ENCODE results near the gene RNF144A. TPM values are rescaled to one million over a fixed set of nuclear protein-coding genes. Genes with fewer than 3 reads are reported as not detected.

The RNF144A gene
- total RNA-seq, 1 experiment from 2014 or later: 13.0 TPM

GRCh38 chr2:6992794-6993228 lies 75.6 kb downstream of the RNF144A start:
- no peak for ATAC-seq
- Histone ChIP-seq H3K27ac (ENCODE audit: low read depth, low read length) (no peak overlapping the region), H3K4me1 (ENCODE audit: control insufficient read depth in 1 of 2, insufficient read depth in 2 of 2, low read length in 2 of 2) (no peaks in the 10 kb centered on the region), H3K36me3 (ENCODE audit: control insufficient read depth in 1 of 2, insufficient read depth in 2 of 2, low read length in 2 of 2) (no peaks in the 10 kb centered on the region), H3K9ac (ENCODE audit: low read length) (no peak overlapping the region), H3K4me3 (replicated peaks in 1 of 2; ENCODE audit: low read depth in 1 of 2, low read length in 2 of 2) (no peak overlapping the region), H3K9me3 (ENCODE audit: control insufficient read depth in 1 of 2, insufficient read depth in 1 of 2, low read depth in 1 of 2, low read length in 2 of 2) (no peaks in the 10 kb centered on the region), H4K20me1 (ENCODE audit: insufficient read depth) (no peaks in the 10 kb centered on the region), H3K79me2 (ENCODE audit: insufficient read depth, low read length) (no peaks in the 10 kb centered on the region), H3K9me2 (ENCODE audit: insufficient read depth) (no peaks in the 10 kb centered on the region), H3K4me2 (ENCODE audit: low read length) (no peak overlapping the region), H2AFZ (ENCODE audit: low read depth, low read length, poor library complexity, severe bottlenecking) (no peak overlapping the region), H3K27me3 (ENCODE audit: insufficient read depth, low read length) (no peaks in the 10 kb centered on the region)
- intact Hi-C loops (cut with micrococcal nuclease): no loop called here
- BruUV-seq (replicated peaks): no TSS peak
- ChIA-PET RAD21 (ENCODE audit: low non-redundant PET in 1 of 2, low total read pairs in 2 of 2, uncharacterized antibody in 2 of 2, unreplicated experiment in 2 of 2) (no interaction called here), CTCF (no interaction called here), POLR2A (no interaction called here)
- TF ChIP-seq SIN3A (IDR thresholded peaks at IDR 0.05; ENCODE audit: low read depth) (no peak), POLR2AphosphoS5 (IDR thresholded peaks at IDR 0.05; ENCODE audit: low read depth, low read length) (no peak), SRF (IDR thresholded peaks at IDR 0.05; ENCODE audit: low read depth) (no peak), CTCF (IDR thresholded peaks at IDR 0.05 in 2 of 3, conservative IDR thresholded peaks at IDR 0.05 in 1 of 3; ENCODE audit: borderline replicate concordance in 1 of 3, insufficient read depth in 1 of 3, low read depth in 2 of 3, low read length in 2 of 3) (no peak)
- no peak for DNase-seq (ENCODE audit: low read depth, low spot score)

DNA sequence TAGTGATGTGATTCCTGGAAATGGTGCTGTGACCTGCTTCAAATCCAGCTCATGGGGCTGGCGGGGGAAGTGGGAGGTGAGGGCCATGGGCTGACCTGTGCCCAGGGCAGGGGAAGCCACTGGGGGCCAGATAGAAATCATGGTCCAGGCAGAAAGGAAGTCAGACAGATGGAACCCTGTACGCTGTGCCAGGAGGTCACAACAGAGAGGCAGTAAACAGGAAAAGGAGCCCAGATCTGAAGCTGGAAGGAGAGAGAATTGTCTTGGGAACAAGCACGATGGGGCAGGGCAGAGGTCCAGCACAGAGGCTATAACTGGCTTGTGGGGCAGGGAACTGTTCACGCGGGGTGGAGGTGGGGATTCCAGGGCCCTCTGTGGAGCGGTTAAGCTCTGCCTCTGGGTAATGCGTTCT lies 76.0 kb downstream of the RNF144A start:
- RAD21 ChIA-PET (ENCODE audit: low non-redundant PET in 1 of 2, low total read pairs in 2 of 2, uncharacterized antibody in 2 of 2, unreplicated experiment in 2 of 2): no interaction called here
- no TSS peak for BruUV-seq (replicated peaks)
- intact Hi-C loops (cut with micrococcal nuclease): no loop called here

More for the DNA sequence above, 76.0 kb downstream of the RNF144A start:
- no peak overlapping the region for H3K4me2 ChIP-seq (ENCODE audit: low read length)
- H2AFZ ChIP-seq (ENCODE audit: low read depth, low read length, poor library complexity, severe bottlenecking): no peak overlapping the region
- TF ChIP-seq SP1 (IDR thresholded peaks at IDR 0.05; ENCODE audit: low read depth): no peak
- no peak for TF ChIP-seq FOSL1 (IDR thresholded peaks at IDR 0.05; ENCODE audit: low read depth)
- no peak for TF ChIP-seq SIN3A (IDR thresholded peaks at IDR 0.05; ENCODE audit: low read depth)
- TF ChIP-seq MAX (IDR thresholded peaks at IDR 0.05): no peak
- TF ChIP-seq, protein P1, sequence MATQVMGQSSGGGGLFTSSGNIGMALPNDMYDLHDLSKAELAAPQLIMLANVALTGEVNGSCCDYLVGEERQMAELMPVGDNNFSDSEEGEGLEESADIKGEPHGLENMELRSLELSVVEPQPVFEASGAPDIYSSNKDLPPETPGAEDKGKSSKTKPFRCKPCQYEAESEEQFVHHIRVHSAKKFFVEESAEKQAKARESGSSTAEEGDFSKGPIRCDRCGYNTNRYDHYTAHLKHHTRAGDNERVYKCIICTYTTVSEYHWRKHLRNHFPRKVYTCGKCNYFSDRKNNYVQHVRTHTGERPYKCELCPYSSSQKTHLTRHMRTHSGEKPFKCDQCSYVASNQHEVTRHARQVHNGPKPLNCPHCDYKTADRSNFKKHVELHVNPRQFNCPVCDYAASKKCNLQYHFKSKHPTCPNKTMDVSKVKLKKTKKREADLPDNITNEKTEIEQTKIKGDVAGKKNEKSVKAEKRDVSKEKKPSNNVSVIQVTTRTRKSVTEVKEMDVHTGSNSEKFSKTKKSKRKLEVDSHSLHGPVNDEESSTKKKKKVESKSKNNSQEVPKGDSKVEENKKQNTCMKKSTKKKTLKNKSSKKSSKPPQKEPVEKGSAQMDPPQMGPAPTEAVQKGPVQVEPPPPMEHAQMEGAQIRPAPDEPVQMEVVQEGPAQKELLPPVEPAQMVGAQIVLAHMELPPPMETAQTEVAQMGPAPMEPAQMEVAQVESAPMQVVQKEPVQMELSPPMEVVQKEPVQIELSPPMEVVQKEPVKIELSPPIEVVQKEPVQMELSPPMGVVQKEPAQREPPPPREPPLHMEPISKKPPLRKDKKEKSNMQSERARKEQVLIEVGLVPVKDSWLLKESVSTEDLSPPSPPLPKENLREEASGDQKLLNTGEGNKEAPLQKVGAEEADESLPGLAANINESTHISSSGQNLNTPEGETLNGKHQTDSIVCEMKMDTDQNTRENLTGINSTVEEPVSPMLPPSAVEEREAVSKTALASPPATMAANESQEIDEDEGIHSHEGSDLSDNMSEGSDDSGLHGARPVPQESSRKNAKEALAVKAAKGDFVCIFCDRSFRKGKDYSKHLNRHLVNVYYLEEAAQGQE (IDR thresholded peaks at IDR 0.05; ENCODE audit: low read depth): no peak
- no peak for TF ChIP-seq ELF1 (IDR thresholded peaks at IDR 0.05; ENCODE audit: borderline replicate concordance, low read depth)
- TF ChIP-seq SRF (IDR thresholded peaks at IDR 0.05; ENCODE audit: low read depth): no peak
- TF ChIP-seq EZH2 (IDR thresholded peaks at IDR 0.05): no peak
- no peak for TF ChIP-seq CBX3 (IDR thresholded peaks at IDR 0.05; ENCODE audit: low read depth)
- H3K79me2 ChIP-seq (ENCODE audit: insufficient read depth, low read length): no peaks in the 10 kb centered on the region
- no peaks in the 10 kb centered on the region for H3K9me3 ChIP-seq (ENCODE audit: control insufficient read depth in 1 of 2, insufficient read depth in 1 of 2, low read depth in 1 of 2, low read length in 2 of 2)
- ChIA-PET POLR2A (no interaction called here), CTCF (no interaction called here)
- no peaks in the 10 kb centered on the region for H3K36me3 ChIP-seq (ENCODE audit: control insufficient read depth in 1 of 2, insufficient read depth in 2 of 2, low read length in 2 of 2)
- H3K9me2 ChIP-seq (ENCODE audit: insufficient read depth): no peaks in the 10 kb centered on the region
- H3K9ac ChIP-seq (ENCODE audit: low read length): no peak overlapping the region
- ATAC-seq: no peak
- no peak for DNase-seq (ENCODE audit: low read depth, low spot score)
- H4K20me1 ChIP-seq (ENCODE audit: insufficient read depth): no peaks in the 10 kb centered on the region
- no peaks in the 10 kb centered on the region for H3K27me3 ChIP-seq (ENCODE audit: insufficient read depth, low read length)
- no peak overlapping the region for H3K27ac ChIP-seq (ENCODE audit: low read depth, low read length)
- no peaks in the 10 kb centered on the region for H3K4me1 ChIP-seq (ENCODE audit: control insufficient read depth in 1 of 2, insufficient read depth in 2 of 2, low read length in 2 of 2)
- H3K4me3 ChIP-seq (replicated peaks in 1 of 2; ENCODE audit: low read depth in 1 of 2, low read length in 2 of 2): no peak overlapping the region

Measured in HCT116 (cell line).